Spleen (tissue), 7 donors: Measurements from ENCODE around the gene OPHN1.

Experiments
- POLR2A ChIP-seq, 3 donors: fragments of 450-650 bp; IDR thresholded peaks; one replicate each; pipeline ENCODE4 v1.5.1; 2017; ENCODE audit warnings: antibody characterized with exemption in 3 of 3, mild to moderate bottlenecking in 1 of 3
- POLR2AphosphoS5 ChIP-seq, 3 donors: sonication (generic); formaldehyde crosslinking; IDR thresholded peaks; one replicate each; pipeline ENCODE4 v1.5.1; 2017; ENCODE audit warnings: antibody characterized with exemption in 3 of 3
- TF ChIP-seq, protein P1 (sequence below), 11 experiments: fragments of 200-600 bp in 7 of 11; fragments of 450-650 bp in 4 of 11; sonication (generic) in 4 of 11; IDR thresholded peaks in 8 of 11; conservative IDR thresholded peaks in 3 of 11; 1 replicate in 7 of 11; 2 replicates in 4 of 11; pipeline versions ENCODE4 v1.4.0 to v1.8.0; 2016 to 2021; ENCODE audit warnings: antibody characterized with exemption in 11 of 11, inconsistent platforms in 4 of 11, mild to moderate bottlenecking in 1 of 11
- donor health status: DM: no; HTN: no; CAD: no; lungs with moderate emphysema.
- donor health status: DM: no; HTN: no; CAD: no.
- donor health status: DM: no; HTN: no; CAD: no.

DNA sequence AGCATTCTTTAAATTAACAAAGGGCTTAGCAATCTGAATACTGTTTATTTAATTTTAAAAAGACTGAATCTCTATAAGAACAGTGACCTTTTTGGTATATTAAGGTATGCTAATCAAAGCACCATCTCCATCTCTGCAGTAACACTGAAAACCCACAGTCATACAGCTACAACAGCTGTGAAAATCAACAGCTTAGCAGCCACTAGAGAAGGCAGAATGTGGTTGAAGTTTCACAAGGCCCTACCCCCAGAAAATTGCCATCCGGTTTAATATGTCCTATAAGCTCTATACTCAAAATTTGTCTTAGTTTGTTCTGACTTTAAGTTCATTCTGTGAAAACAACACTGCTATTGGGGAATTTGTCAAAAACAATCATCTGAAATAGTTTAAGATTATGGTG lies 128.7 kb downstream of the OPHN1 start:
- no peak for TF ChIP-seq POLR2A (IDR thresholded peaks at IDR 0.05)
- TF ChIP-seq, protein P1, sequence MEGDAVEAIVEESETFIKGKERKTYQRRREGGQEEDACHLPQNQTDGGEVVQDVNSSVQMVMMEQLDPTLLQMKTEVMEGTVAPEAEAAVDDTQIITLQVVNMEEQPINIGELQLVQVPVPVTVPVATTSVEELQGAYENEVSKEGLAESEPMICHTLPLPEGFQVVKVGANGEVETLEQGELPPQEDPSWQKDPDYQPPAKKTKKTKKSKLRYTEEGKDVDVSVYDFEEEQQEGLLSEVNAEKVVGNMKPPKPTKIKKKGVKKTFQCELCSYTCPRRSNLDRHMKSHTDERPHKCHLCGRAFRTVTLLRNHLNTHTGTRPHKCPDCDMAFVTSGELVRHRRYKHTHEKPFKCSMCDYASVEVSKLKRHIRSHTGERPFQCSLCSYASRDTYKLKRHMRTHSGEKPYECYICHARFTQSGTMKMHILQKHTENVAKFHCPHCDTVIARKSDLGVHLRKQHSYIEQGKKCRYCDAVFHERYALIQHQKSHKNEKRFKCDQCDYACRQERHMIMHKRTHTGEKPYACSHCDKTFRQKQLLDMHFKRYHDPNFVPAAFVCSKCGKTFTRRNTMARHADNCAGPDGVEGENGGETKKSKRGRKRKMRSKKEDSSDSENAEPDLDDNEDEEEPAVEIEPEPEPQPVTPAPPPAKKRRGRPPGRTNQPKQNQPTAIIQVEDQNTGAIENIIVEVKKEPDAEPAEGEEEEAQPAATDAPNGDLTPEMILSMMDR (IDR thresholded peaks at IDR 0.05 in 8 of 11, conservative IDR thresholded peaks at IDR 0.05 in 3 of 11) = no peak
- TF ChIP-seq POLR2AphosphoS5 (IDR thresholded peaks at IDR 0.05) = no peak
